ENCODE measurements around the gene NBAS.

NBAS gene

DNA sequence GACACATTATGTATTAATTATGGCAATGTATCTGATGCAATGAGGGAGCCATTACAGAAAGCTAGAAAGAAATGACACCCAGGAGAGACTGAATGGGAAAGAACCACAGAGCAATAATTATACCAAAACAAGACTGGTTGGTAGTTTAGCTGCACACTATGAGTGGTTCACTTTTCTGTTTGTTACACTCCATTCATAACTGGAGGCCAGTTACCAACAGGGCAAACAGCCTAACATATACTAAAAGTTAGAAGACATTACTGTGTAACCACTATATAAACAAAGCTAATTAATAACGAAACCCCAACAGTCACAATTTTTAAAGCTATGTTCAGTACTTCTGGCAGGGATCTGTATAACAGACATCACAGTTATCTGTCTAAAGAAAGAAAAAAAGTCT lies 49.4 kb downstream of the NBAS start:
- TF ChIP-seq, protein P1, sequence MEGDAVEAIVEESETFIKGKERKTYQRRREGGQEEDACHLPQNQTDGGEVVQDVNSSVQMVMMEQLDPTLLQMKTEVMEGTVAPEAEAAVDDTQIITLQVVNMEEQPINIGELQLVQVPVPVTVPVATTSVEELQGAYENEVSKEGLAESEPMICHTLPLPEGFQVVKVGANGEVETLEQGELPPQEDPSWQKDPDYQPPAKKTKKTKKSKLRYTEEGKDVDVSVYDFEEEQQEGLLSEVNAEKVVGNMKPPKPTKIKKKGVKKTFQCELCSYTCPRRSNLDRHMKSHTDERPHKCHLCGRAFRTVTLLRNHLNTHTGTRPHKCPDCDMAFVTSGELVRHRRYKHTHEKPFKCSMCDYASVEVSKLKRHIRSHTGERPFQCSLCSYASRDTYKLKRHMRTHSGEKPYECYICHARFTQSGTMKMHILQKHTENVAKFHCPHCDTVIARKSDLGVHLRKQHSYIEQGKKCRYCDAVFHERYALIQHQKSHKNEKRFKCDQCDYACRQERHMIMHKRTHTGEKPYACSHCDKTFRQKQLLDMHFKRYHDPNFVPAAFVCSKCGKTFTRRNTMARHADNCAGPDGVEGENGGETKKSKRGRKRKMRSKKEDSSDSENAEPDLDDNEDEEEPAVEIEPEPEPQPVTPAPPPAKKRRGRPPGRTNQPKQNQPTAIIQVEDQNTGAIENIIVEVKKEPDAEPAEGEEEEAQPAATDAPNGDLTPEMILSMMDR (IDR thresholded peaks at IDR 0.05; ENCODE audit: low read depth, low read length): no peak
- in situ Hi-C loops (cut with HindIII; ENCODE audit: low sequenced_read_pairs): no loop called here
- DNase-seq (ENCODE audit: low read depth, low spot score): no peak
- H3K4me3 ChIP-seq (ENCODE audit: low read depth, low read length): no peak overlapping the region

DNA sequence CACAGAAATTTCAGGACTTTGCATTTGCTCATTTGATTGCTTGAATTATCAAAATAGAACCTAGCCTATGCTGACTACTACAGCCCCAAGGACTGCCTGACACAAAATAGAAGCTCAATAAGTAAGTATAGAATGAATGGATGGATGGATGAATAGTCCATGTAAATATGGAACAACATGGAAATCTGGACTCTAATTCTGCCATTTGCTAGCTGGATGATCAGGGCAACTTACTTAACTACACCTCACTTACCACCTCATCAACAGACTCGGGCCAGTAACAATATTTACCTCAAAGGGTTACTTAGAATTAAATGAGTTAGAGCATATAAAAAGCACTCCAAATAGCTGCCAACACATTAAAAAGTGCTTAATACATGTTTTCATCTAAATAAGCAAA lies 50.6 kb downstream of the NBAS start:
- no peak for DNase-seq (ENCODE audit: low read depth, low spot score)
- H3K4me3 ChIP-seq (ENCODE audit: low read depth, low read length): no peak overlapping the region
- TF ChIP-seq, protein P1 (IDR thresholded peaks at IDR 0.05; ENCODE audit: low read depth, low read length): no peak
- in situ Hi-C loops (cut with HindIII; ENCODE audit: low sequenced_read_pairs): no loop called here

DNA sequence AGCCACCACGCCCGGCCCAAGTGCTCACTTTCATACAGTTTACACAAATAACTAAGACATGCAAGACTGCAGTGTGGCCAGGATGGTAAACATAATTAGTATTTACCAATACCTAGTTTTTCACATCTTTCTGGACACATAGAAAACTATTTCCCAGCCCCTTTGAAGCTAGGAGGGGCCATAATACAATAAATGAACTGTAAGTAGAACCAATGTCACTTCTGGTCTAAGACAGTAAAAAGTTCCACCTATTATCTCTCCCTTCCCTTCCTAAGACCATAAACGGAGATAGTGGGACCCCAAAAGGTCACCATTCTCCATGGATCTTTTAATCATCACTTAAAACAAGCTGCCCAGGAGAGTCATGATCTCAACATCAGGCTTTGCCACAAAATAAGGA lies 51.0 kb downstream of the NBAS start:
- no peak overlapping the region for H3K4me3 ChIP-seq (ENCODE audit: low read depth, low read length)
- in situ Hi-C loops (cut with HindIII; ENCODE audit: low sequenced_read_pairs): no loop called here
- no peak for DNase-seq (ENCODE audit: low read depth, low spot score)
- TF ChIP-seq, protein P1 (IDR thresholded peaks at IDR 0.05; ENCODE audit: low read depth, low read length): no peak

DNA sequence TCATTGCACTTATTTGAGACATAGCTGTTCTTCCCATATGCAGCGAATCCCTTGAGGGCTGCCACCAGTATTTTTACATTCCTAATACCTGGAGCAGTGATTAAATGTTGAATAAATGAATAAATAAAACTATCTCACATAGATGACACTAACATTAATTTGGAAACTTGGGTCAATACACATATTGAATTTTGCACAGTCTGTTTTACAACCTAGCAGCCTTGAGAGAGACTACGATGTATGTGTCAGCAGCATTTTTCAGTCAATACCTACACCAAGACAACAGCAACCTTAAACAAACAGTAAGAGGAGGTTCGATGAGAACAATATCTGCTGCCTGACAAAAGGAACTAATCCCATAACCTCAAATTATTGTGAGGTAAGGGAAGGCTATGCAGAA lies 53.4 kb downstream of the NBAS start:
- in situ Hi-C loops (cut with HindIII; ENCODE audit: low sequenced_read_pairs): no loop called here
- DNase-seq (ENCODE audit: low read depth, low spot score): no peak
- no peak overlapping the region for H3K4me3 ChIP-seq (ENCODE audit: low read depth, low read length)
- TF ChIP-seq, protein P1 (IDR thresholded peaks at IDR 0.05; ENCODE audit: low read depth, low read length): no peak

DNA sequence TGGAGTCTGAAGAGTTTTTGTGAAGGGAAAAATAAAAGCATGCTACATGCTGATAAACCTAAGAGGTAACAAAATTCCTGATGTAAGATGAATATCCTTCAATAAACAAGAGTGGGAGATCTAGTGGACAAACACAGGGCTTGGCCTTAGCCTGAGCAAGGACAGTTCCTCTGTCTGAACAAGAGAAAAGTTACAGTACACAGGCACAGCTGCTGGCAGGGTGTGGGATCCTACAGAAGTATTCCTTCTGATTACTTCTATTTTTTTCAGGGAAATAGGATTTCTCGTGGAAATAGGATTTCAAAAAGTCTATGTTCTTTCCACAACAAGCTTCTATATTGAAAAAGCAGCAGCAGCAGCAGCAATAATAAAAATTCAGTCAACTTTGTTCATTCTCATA lies 54.1 kb downstream of the NBAS start:
- in situ Hi-C loops (cut with HindIII; ENCODE audit: low sequenced_read_pairs): no loop called here
- TF ChIP-seq, protein P1 (IDR thresholded peaks at IDR 0.05; ENCODE audit: low read depth, low read length): no peak
- H3K4me3 ChIP-seq (ENCODE audit: low read depth, low read length): no peak overlapping the region
- peak; percentile 21 for DNase-seq (ENCODE audit: low read depth, low spot score)

DNA sequence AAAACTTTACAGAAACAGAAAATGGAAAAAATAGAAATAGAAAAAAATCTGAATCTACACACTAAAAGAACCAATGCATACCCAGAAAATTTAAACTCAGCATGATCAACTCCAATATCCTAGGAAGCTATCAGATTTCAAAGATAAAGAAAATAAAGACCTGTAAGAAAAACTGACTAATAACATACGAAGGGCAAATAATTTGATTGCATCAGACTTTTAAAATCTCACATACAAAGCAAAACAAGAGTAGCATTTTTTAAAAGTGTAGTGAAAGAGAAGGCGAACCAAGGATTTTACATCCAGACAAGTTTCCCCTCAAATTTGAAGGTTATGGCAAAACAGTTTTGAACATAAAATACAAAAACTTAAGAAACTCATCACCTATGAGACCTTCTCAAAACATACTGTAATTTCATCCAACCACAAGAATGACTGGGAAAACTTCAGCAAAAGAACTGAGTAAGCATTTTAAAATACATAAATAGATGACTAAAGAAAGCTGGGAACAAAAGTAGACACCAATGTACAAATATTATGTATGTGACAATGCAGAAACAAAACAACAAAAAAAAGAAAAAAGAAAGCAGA lies 54.8 kb downstream of the NBAS start:
- DNase-seq (ENCODE audit: low read depth, low spot score): peak; percentile 70
- TF ChIP-seq, protein P1 (IDR thresholded peaks at IDR 0.05; ENCODE audit: low read depth, low read length): no peak
- H3K4me3 ChIP-seq (ENCODE audit: low read depth, low read length): no peak overlapping the region
- in situ Hi-C loops (cut with HindIII; ENCODE audit: low sequenced_read_pairs): no loop called here
